Stimulated activated CD8-positive, alpha-beta memory T cell treated with anti-CD3 and anti-CD28 coated beads, Interleukin-15, amount 100 ng/mL, for 48 hours (primary cell): Measurements from ENCODE around the gene MIPOL1.
"Not testable (repeated sequence)": the region's sequence is repeated elsewhere in the genome, so short reads cannot be mapped to it uniquely, and the experiment has no call there.

ENCODE experiments used
- DNase-seq, 2 donors: peaks; one replicate each; pipeline ENCODE4 v3.0.0-alpha.2; 2020; ENCODE audit warnings: low read depth in 2 of 2

MIPOL1 gene

GRCh38 chr14:37457334-37457733 is 259.6 kb downstream of the MIPOL1 start:
- no peak for DNase-seq

- not testable (repeated sequence) for DNase-seq
These were observed 264.7 kb downstream of the MIPOL1 start for GRCh38 chr14:37462426-37462825.

GRCh38 chr14:37464192-37464858 is 266.6 kb downstream of the MIPOL1 start:
- DNase-seq = no peak

GRCh38 chr14:37466003-37466622 is 268.4 kb downstream of the MIPOL1 start:
- no peak for DNase-seq

GRCh38 chr14:37466623-37467088 is 268.9 kb downstream of the MIPOL1 start:
- no peak for DNase-seq

- no peak for DNase-seq
These were observed 271.9 kb downstream of the MIPOL1 start for GRCh38 chr14:37469650-37470049.

GRCh38 chr14:37470251-37470650 is 272.5 kb downstream of the MIPOL1 start:
- no peak for DNase-seq

- no peak for DNase-seq
These were observed 275.2 kb downstream of the MIPOL1 start for GRCh38 chr14:37472906-37473305.

- DNase-seq = no peak
These were observed 276.5 kb downstream of the MIPOL1 start for GRCh38 chr14:37474191-37474590.

GRCh38 chr14:37480446-37481290 is 282.9 kb downstream of the MIPOL1 start:
- DNase-seq = no peak

- no peak for DNase-seq
These were observed 284.7 kb downstream of the MIPOL1 start for GRCh38 chr14:37482428-37482827.

- no peak for DNase-seq
These were observed 285.9 kb downstream of the MIPOL1 start for GRCh38 chr14:37483672-37484071.

- DNase-seq = no peak
These were observed 292.9 kb downstream of the MIPOL1 start for GRCh38 chr14:37490607-37491006.

- DNase-seq = no peak
These were observed 293.3 kb downstream of the MIPOL1 start for GRCh38 chr14:37491076-37491475.

- DNase-seq = no peak
These were observed 295.9 kb downstream of the MIPOL1 start for GRCh38 chr14:37493606-37494005.

- no peak for DNase-seq
These were observed 299.7 kb downstream of the MIPOL1 start for GRCh38 chr14:37497422-37497821.

GRCh38 chr14:37501877-37502276 is 304.1 kb downstream of the MIPOL1 start:
- DNase-seq = no peak

- DNase-seq = no peak
These were observed 310.8 kb downstream of the MIPOL1 start for GRCh38 chr14:37508503-37508902.

- no peak for DNase-seq
These were observed 314.4 kb downstream of the MIPOL1 start for GRCh38 chr14:37512173-37512572.

GRCh38 chr14:37515771-37516170 is 318.0 kb downstream of the MIPOL1 start:
- DNase-seq = no peak

GRCh38 chr14:37526994-37527393 is 329.3 kb downstream of the MIPOL1 start:
- no peak for DNase-seq

GRCh38 chr14:37539992-37540391 is 342.3 kb downstream of the MIPOL1 start:
- DNase-seq = no peak

GRCh38 chr14:37544407-37544806 is 346.7 kb downstream of the MIPOL1 start:
- DNase-seq = no peak
